HepG2 (cell line): Measurements from ENCODE around the gene SURF6. TPM values are rescaled to one million over a fixed set of nuclear protein-coding genes. Genes with fewer than 3 reads are reported as not detected.

Source experiments
- GABPB1 ChIP-seq: IDR thresholded peaks from 2 replicates; pipeline ENCODE4 v1.6.1; 2016; ENCODE audit warnings: mild to moderate bottlenecking, missing genetic modification reagents, moderate library complexity, missing compliant biosample characterization
- JUND ChIP-seq: sonication (generic); formaldehyde crosslinking; IDR thresholded peaks from 2 replicates; pipeline ENCODE4 v1.8.0; 2022; ENCODE audit warnings: mild to moderate bottlenecking, missing genetic modification reagents
- KAT8 ChIP-seq: IDR thresholded peaks from 2 replicates; pipeline ENCODE4 v1.6.1; 2016; ENCODE audit warnings: missing genetic modification reagents, missing compliant biosample characterization
- MIER2 ChIP-seq: IDR thresholded peaks from 2 replicates; pipeline ENCODE4 v1.6.1; 2016; ENCODE audit warnings: missing biosample characterization, missing genetic modification reagents
- PRDM4 ChIP-seq: sonication (generic); formaldehyde crosslinking; IDR thresholded peaks from 2 replicates; pipeline ENCODE4 v1.9.0; 2021; ENCODE audit warnings: missing genetic modification reagents, borderline replicate concordance
- RBFOX2 ChIP-seq: fragments of 200-400 bp; formaldehyde crosslinking; IDR thresholded peaks from 2 replicates; pipeline ENCODE4 v1.6.1; 2017; ENCODE audit warnings: low read depth, mild to moderate bottlenecking, low read length
- RXRB ChIP-seq: IDR thresholded peaks from 2 replicates; pipeline ENCODE4 v1.6.1; 2016; ENCODE audit warnings: borderline replicate concordance, missing genetic modification reagents, missing compliant biosample characterization
- SCMH1 ChIP-seq: sonication (generic); formaldehyde crosslinking; IDR thresholded peaks from 2 replicates; pipeline ENCODE4 v1.9.0; 2021; ENCODE audit warnings: missing genetic modification reagents, mild to moderate bottlenecking, borderline replicate concordance
- SOX5 ChIP-seq: IDR thresholded peaks from 2 replicates; pipeline ENCODE4 v1.6.1; 2016; ENCODE audit warnings: borderline replicate concordance
- TBX3 ChIP-seq: fragments of 450-650 bp; IDR thresholded peaks from 2 replicates; pipeline ENCODE4 v1.6.1; 2017; ENCODE audit warnings: antibody characterized with exemption, mild to moderate bottlenecking, inconsistent platforms, borderline replicate concordance
- TEAD2 ChIP-seq: sonication (generic); formaldehyde crosslinking; IDR thresholded peaks from 2 replicates; pipeline ENCODE4 v1.9.0; 2021; ENCODE audit warnings: missing genetic modification reagents
- ZFYVE20 ChIP-seq: sonication (generic); formaldehyde crosslinking; IDR thresholded peaks from 2 replicates; pipeline ENCODE4 v1.8.0; 2023; ENCODE audit warnings: low read depth, mild to moderate bottlenecking, moderate library complexity, missing genetic modification reagents, borderline replicate concordance
- ZHX1 ChIP-seq: sonication (generic); formaldehyde crosslinking; IDR thresholded peaks from 2 replicates; pipeline ENCODE4 v1.8.1; 2022; ENCODE audit warnings: low read depth, mild to moderate bottlenecking, missing genetic modification reagents
- ZNF468 ChIP-seq: sonication (generic); formaldehyde crosslinking; IDR thresholded peaks from 2 replicates; pipeline ENCODE4 v1.8.0; 2022; ENCODE audit warnings: mild to moderate bottlenecking, moderate library complexity, missing genetic modification reagents
- ZNF512B ChIP-seq: sonication (generic); formaldehyde crosslinking; IDR thresholded peaks from 2 replicates; pipeline ENCODE4 v1.5.1; 2020; ENCODE audit warnings: missing genetic modification reagents, mild to moderate bottlenecking, borderline replicate concordance
- ZNF580 ChIP-seq: IDR thresholded peaks from 2 replicates; pipeline ENCODE4 v1.6.1; 2016; ENCODE audit warnings: low read depth, borderline replicate concordance
- ZNF761 ChIP-seq: sonication (generic); formaldehyde crosslinking; conservative IDR thresholded peaks from 2 replicates; pipeline ENCODE4 v1.4.0; 2020; ENCODE audit warnings: mild to moderate bottlenecking, missing genetic modification reagents
- ZSCAN25 ChIP-seq: sonication (generic); formaldehyde crosslinking; IDR thresholded peaks from 2 replicates; pipeline ENCODE4 v1.8.0; 2022; ENCODE audit warnings: mild to moderate bottlenecking, missing genetic modification reagents
- polyA plus RNA-seq, 8 experiments: library from polyadenylated mRNA; depleted of rRNA in 3 of 8; stranded (reverse) in 7 of 8; unstranded in 1 of 8; fragments of >200 nt; fragmentation: Illumina TruSeq in 4 of 8; extraction: Trizol in 4 of 8; gene quantifications; 2 replicates each; pipeline versions ENCODE4 v1.2.1 to v1.2.3, GENCODE V29; 2011 to 2016; ENCODE audit warnings: low read depth in 4 of 8, missing spikeins in 1 of 8, mixed read lengths in 1 of 8; ENCODE audit not compliant: insufficient read depth in 1 of 8
- total RNA-seq, 5 experiments: library from RNA; depleted of rRNA; stranded (reverse); fragments of >200 nt; fragmentation: Illumina TruSeq; extraction: Trizol; gene quantifications; 2 replicates each; pipeline ENCODE4 v1.2.3, GENCODE V29; 2016; ENCODE audit warnings: low read depth in 1 of 5

The SURF6 gene
- total and polyA plus RNA-seq, 2 of the 13 experiments (the other 11 are each of a cell fraction or from before 2014, with no cell fraction given) = 5.9 to 14.7 TPM

GRCh38 chr9:133351908-133352634 lies 16.1 kb upstream of the SURF6 start (continued):
- no peak for TF ChIP-seq TBX3
- TF ChIP-seq ZHX1 = no peak
- no peak for TF ChIP-seq JUND (CRISPR knock-in tag)
- TF ChIP-seq PRDM4 = no peak
- no peak for TF ChIP-seq ZNF512B (CRISPR knock-in tag)
- peak; percentile 57; the same call in 1 of the 2 replicates for TF ChIP-seq ZNF468 (CRISPR knock-in tag)
- peak; percentile 18; the same call in 1 of the 2 replicates for TF ChIP-seq MIER2 (CRISPR knock-in tag)
- no peak for TF ChIP-seq ZFYVE20 (CRISPR knock-in tag)
- no peak for TF ChIP-seq SCMH1 (CRISPR knock-in tag)
- no peak for TF ChIP-seq ZNF761 (CRISPR knock-in tag)
- TF ChIP-seq SOX5 (CRISPR knock-in tag) = 0 out of 2 replicates have a peak, but pooled peaks have one; percentile 17
- TF ChIP-seq KAT8 (CRISPR knock-in tag) = no peak
- TF ChIP-seq RBFOX2 = peak; percentile 65; the same call in 1 of the 2 replicates
- TF ChIP-seq GABPB1 (CRISPR knock-in tag) = peak; percentile 35; the same call in 1 of the 2 replicates
- TF ChIP-seq RXRB = peak; percentile 2; the same call in 1 of the 2 replicates
- no peak for TF ChIP-seq ZNF580 (CRISPR knock-in tag)
- no peak for TF ChIP-seq TEAD2
- TF ChIP-seq ZSCAN25 (CRISPR knock-in tag) = no peak
